C4-2B (cell line): ENCODE data around the gene RNF166.

Experiments
- ZFX ChIP-seq: fragments of 450-650 bp; IDR thresholded peaks from 2 replicates; pipeline ENCODE4 v1.6.1; 2017
- TF ChIP-seq, protein P1 (sequence below): fragments of 450-650 bp; conservative IDR thresholded peaks from 2 replicates; pipeline ENCODE4 v1.5.1; 2017; ENCODE audit warnings: mild to moderate bottlenecking

DNA sequence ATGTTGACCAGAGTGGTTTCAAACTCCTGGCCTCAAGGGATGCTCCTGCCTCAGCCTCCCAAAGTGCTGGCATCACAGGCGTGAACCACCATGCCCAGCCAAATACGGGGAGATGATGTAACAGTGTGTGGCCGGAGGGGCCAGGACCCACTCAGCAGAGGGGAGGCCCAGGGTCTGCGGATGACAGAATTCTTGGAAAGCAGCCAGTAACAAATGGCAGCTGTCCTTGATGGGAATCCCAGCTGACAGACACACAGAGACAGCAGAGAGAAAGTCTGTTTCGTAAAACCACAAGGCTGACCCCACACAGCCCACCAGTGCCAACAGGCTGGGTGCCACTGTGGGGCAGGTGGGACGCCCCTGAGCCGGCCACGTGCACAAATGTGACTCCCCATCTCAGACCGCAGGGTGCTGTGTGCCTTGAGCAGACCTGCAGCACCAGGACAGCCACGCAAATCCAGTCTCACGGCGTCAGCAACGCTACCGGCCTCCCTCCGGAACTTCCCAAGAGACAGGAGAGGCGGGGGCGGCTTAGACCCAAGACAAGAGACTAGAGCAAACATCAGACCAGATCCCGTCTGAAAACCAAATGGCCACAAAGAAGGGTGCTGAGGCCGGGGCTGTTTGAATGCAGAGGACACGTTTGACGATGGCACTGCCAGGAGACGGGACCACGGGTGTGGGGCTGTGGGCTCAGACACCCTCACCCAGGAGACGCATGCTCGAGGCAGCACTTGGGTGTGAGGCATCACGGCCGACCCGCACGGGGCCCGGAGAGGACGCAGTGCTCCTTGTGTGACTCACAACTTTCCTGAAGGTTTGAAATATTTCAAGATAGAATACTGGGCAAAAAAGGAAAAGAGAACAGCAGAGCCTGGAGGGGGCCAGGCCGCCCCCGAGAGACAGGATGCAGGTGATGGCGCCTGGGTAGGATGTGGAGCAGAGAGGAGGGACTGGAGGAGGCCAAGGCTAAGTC, 24.7 kb upstream of the RNF166 start:
- TF ChIP-seq, protein P1, sequence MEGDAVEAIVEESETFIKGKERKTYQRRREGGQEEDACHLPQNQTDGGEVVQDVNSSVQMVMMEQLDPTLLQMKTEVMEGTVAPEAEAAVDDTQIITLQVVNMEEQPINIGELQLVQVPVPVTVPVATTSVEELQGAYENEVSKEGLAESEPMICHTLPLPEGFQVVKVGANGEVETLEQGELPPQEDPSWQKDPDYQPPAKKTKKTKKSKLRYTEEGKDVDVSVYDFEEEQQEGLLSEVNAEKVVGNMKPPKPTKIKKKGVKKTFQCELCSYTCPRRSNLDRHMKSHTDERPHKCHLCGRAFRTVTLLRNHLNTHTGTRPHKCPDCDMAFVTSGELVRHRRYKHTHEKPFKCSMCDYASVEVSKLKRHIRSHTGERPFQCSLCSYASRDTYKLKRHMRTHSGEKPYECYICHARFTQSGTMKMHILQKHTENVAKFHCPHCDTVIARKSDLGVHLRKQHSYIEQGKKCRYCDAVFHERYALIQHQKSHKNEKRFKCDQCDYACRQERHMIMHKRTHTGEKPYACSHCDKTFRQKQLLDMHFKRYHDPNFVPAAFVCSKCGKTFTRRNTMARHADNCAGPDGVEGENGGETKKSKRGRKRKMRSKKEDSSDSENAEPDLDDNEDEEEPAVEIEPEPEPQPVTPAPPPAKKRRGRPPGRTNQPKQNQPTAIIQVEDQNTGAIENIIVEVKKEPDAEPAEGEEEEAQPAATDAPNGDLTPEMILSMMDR = no peak
- TF ChIP-seq ZFX = no peak
